ENCODE data around the gene DHRS1.

DHRS1 gene

DNA sequence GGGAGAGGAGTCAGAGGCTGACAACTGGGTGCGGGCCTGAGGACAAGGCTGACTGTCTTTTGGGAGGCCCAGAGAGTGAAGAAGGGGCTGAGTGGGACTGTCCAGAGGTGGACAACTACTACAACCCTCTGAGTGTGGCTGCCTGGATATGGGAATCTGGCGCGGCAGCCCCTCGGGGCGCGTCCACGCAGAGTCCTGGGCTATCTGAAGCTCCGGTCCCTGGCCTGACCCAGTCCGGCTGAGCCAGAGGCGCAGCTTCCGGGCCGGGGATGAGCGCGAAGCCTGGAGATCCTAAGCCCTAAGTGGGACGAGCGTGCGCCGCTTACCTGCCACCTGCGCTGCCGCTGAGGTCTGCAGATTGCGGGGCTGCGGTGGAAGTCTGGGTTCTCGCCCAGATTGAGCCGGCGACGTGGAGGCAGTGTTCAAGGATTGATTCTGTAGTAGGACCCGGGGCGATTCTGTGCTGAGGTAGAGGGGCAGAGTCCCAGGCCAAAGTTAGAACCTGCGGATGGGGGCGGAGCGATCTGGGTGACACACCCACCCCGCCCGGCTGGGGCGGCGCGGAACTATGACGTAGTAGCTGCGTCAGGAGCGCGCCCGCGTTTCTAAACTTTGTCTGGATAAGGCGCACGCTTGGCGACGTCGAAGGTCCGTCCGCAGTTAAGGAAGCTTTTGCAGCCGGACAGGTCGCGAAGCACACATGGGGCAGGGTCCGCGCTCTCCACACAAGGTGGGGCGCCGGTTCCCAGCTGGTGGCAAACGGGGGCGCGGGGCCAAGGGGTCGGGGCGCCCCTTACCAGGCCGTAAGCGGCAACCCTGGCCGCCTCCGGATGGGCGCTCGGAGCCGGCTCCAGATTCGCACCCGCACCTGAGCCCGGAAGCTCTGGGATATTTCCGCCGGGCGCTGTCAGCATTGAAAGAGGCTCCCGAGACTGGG, at the start of gene DHRS1, which contains the start of gene NOP9:
TSS of gene DHRS1 (minus strand) at position 526 of the 937 bp plus-strand sequence. CDS start 674 bp downstream, outside the sequence.
TSS of gene NOP9 (plus strand) at position 596 of the 937 bp plus-strand sequence. CDS start at position 701, 105 bp downstream.
- peak within 1 kb of the TSS; percentile 98 for H3K27ac ChIP-seq
- peak; percentile 57 for DNase-seq (ENCODE audit: low read depth, low spot score)

DNA sequence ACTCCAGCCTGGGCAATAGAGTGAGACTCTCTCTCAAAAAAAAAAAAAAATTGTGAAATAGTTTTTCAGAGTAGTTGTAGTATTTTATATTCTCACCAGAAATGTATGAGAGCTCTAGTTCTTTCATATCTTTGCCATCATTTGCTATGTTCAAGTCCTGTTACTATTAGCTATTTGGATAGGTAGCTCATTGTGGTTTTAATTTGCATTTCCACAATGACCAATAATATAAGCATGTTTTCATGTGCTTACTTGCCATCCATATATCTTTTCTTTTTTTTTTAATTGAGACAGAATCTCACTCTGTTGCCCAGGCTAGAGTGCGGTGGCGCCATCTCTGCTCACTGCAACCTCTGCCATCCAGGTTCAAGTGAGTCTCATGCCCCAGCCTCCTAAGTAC, 48.6 kb upstream of the DHRS1 start:
- no peak overlapping the region for H3K27ac ChIP-seq
- no peak for DNase-seq (ENCODE audit: low read depth, low spot score)

DNA sequence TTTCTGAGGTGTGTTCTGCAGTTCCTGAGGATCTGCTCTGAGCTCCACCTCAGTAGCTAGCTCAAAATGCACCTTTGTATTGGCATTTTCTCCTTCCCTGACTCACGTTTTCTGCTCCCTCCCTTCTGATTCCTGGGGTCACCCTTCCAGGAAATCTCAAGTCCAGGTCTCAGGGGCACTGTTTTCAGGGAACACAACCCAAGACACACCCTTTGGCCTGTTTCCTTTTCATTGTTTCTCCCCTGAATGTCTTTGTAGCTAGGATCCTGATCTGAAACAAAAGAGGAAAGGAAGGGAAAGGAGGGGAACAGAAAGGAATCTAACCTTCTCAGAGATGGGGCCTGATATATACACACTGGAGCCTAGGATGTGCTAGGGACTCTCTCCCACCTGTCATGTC, 47.6 kb upstream of the DHRS1 start:
- no peak overlapping the region for H3K27ac ChIP-seq
- DNase-seq (ENCODE audit: low read depth, low spot score), result no peak

DNA sequence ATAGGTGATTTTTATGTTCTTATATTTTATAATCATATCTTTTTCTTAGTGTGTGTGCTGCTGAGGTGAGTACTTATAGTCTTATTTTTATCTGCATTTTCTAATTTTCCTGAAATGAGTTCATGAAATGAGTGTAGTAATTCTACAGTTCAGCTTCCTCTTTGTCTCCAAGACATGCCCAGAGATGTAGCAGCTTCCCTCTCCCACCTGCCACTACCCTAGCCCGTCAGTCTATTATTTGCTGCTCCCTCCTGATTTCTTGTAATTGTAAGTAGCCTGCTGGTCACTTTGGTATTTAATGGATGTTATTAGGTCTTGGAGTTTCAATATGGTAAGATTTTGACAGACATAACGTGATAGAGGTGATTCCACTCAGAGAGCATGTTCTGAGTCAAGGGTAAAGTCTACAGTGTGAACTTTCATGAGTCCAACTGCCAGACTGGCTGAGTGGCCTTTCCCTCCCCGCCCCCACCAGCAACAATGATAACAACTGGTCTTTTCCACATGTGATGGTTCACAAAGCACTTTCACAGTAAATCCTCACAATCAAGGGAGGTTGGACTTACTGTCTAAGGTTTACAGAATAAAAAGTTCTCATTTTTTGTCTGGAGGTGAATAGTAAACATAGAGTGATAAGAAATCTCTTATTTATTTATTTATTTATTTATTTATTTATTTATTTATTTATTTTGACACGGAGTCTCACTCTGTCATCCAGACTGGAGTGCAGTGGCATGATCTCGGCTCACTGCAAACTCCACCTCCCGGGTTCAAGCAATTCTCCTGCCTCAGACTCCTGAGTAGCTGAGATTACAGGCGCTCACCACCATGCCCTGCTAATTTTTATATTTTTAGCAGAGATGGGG, 44.4 kb upstream of the DHRS1 start:
- DNase-seq (ENCODE audit: low read depth, low spot score), result no peak
- H3K27ac ChIP-seq, result no peak overlapping the region

DNA sequence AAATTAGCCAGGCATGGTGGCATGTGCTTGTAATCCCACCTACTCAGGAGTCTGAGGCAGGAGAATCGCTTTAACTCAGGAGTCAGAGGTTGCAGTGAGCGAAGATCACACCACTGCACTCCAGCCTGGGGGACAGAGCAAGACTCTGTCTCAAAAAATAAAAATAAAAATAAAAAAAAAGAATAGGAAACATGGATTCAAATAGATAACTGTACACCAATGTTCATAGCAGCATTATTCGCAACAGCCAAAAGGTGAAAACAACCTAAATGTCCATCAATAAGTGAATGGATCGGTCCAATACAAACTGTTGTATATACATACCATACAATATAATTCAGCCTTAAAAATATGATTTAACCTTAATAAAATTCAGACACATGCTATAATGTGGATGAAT, 43.3 kb upstream of the DHRS1 start:
- no peak for DNase-seq (ENCODE audit: low read depth, low spot score)
- no peak overlapping the region for H3K27ac ChIP-seq

DNA sequence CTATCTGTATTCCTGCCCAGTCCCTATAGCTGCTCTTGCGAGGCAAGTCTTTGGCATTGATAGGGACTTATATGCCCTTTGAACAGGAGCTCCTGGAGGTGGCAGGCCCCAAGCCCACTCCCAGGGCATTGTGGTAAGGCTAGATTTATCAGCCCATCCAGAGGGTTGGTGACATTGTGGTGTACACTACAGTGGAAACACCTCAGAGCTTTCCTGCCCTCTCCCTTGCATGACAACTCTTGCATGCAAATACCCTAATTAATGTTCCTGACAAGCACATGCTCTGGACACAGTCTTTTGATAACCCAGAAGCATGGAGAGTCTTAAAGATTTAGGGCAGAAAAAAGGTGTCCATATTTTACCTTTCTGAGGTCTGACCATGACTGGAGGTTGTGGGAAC, 41.0 kb upstream of the DHRS1 start:
- DNase-seq (ENCODE audit: low read depth, low spot score), result no peak
- H3K27ac ChIP-seq, result no peak overlapping the region

DNA sequence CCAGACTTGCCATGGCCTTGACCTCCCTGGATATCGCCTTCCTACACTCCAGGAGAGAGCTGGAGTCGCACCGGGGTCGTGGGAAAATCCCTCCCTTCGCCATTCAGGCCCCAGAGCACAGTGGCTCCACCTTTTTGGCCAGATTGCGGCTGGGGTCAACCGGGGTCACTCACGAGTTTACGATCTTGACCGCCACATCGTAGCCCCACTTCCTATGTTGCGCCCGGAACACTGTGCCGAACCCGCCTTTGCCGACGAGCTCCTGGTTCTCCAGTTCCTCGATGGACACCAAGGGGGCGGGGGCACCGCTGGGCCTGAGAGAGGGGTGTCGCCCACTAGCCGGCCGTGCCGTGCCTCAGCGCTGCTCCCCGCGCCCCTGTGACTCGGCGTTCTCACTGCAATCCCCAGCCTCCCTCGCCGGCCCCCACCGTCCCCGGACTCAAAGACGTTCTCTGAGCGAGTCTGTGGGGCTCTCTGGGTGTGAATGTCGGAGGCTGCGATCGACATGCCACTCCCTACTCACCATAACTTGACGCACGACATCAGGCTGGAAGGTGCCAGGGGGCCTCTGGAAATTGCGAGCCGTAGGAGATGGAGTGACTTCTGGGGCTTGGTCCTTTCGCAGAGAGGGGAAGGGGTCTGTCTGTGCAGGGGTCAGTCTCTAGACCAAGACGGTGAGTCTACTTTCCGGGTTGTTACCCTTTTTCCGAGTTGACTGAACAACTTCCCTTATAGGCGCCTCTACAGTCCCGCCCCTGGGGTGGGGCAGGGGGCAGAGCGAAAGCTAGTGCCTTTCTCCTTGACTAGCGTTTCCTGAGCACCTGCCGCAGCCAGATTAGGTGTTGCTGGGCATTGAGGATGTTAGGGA, 39.9 kb upstream of the DHRS1 start, which contains the start of gene RIPK3:
TSS of gene RIPK3 (minus strand) at position 708 of the 868 bp plus-strand sequence. CDS start at position 543, 165 bp downstream.
- no peak for DNase-seq (ENCODE audit: low read depth, low spot score)

DNA sequence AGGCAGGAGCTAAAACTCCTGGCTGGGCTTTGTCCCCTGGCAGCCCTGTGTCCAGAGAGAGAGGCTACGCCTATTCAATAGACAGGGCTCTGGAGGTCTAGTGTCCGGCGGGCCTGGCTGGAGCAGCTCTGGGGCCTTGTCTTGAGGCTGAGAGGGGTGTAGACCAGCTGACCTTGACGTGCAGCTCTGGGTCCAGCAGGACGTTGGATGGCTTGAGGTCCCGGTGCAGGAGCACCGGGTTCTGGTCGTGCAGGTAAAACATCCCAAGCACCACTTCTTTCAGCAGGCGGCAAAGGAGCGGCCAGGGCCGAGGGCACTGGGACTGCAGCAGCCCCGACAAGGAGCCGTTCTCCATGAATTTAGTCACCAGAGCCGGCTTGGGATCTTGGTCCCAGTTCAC, 39.3 kb upstream of the DHRS1 start:
- no peak overlapping the region for H3K27ac ChIP-seq
- DNase-seq (ENCODE audit: low read depth, low spot score), result no peak

More for the DNA sequence above, 39.9 kb upstream of the DHRS1 start, which contains the start of gene RIPK3:
- H3K27ac ChIP-seq, result no peak within 1 kb of the TSS

DNA sequence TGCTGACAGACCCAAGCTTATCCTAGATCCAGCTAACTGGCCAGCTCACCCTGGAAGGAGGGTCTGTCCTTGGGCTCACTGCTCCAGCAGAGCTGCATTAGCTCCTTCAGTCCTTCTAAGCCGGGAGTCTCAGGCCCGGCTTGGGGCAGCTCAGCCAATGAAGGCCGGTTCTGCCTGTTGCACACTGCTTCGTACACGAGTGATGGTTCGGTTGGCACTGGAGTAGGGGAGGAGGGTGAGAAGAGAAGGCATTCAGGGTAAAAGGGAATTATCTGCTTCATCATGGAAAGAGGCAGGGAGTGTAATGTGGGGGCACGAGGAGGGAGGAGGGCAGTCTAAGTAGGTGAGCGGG, 38.2 kb upstream of the DHRS1 start:
- DNase-seq (ENCODE audit: low read depth, low spot score), result no peak
- H3K27ac ChIP-seq, result no peak overlapping the region

DNA sequence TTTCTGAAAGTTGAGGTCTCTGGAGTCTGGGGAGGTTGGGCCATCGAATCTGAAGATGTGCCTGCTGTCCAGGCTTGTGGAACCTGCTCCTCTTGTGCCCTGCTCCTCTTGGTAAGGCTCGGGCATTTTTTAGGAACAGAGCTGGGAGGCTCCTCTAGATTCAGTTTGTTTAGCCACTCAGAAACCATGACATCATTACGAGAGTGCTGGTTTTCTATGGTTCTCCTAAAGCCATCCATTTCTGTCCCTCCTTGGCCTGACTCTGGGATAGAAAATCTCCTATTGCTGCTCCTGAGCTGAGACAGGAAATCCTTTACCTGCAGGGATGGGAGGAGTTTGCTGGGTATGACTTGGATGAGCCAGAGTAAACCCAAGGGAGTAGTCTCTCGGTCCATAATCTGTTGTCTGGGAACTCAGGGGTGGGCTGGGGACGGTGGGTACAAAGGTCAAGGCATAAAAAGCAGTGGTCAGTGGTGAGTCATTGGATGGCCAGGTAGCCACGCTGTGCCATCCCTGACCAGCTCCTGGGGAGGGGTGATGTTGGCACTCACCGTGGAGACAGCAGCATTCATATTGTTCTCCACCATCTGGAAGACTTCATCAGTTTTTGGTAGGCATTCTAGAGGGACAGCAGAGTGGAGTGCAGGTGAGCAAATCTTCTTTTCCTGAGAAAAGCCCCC, 37.7 kb upstream of the DHRS1 start:
- no peak for DNase-seq (ENCODE audit: low read depth, low spot score)
- no peak overlapping the region for H3K27ac ChIP-seq

DNA sequence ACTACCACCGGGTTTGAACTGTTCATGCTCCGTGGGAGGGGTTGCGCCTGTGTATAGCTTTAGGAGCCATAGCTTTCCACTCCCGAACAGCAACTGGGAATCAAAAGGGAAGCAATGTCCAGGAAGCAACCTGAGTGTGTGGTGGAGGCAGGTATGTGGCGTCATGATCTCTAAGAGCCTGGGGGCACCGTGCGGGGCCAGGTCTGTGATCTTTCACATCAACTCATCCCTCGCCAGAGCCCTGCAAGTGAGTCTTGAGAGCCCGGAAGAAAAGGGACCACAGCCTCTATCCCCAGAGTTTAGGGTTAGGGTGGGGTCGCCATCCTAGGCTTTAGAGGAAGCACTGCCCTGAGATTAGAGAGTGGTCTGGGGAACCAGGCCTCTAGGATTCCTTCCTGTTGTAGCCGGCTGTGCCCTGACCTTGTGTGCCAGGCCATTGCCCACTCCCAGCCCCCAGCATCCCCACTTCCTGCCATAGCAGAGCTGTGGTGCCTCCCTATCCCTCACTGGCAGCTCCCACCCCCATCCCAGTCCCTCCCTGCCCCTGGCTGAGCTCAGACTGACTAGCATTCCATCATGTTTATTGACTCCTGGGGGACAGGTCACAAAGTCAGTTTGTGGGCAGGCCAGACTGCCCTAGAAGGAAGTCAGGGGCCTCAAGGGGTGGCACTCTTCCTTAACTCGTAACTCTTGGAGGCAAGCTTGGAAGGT, 36.0 kb upstream of the DHRS1 start:
- no peak for DNase-seq (ENCODE audit: low read depth, low spot score)
- H3K27ac ChIP-seq, result no peak overlapping the region

DNA sequence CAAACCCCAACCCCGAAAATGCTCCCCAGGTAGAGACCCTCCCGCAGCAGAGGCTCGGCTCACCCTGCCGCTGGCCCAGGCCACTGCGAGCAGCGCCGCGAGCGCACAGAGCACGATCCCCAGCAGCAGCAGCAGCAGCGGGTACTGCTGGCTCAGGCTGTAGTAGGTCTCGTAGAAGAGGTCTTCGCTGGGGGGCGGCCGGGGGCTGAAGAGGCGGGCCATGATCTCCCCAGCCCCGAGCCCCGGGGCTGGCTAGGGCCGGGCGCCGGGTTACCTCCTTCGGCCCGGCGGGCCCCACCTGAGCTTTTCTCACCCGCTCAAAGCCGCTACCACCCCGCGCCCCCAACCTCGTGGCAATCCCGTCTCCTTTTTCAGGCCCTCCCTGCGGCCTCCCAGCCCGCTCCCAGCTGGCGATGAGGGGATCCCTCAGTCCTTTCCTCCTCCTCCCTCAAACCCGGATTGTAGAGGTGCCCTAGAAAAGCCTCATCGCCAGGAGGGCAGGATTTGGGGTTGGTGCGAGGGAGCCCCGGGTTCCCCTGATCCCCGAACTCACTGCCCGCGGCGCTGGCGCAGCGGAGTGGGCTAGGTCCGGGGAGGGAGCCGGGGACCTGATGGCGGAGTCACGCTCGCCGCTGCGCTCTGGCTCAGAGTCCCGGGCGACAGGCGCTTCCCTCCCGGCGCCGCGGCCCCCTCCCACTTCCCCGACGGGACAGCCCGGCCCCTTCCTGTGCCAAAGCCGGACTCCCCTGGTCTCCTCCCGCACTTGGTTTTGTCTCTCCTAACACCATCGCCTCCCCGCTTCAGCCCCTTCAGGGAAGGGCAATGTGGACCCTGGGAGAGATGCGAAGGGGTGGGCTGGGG, 35.1 kb upstream of the DHRS1 start, which contains the start of gene ADCY4:
TSS of gene ADCY4 (minus strand) at position 641 of the 861 bp plus-strand sequence. CDS start at position 222, 419 bp downstream.
- H3K27ac ChIP-seq, result peak within 1 kb of the TSS; percentile 25
- DNase-seq (ENCODE audit: low read depth, low spot score), result no peak

DNA sequence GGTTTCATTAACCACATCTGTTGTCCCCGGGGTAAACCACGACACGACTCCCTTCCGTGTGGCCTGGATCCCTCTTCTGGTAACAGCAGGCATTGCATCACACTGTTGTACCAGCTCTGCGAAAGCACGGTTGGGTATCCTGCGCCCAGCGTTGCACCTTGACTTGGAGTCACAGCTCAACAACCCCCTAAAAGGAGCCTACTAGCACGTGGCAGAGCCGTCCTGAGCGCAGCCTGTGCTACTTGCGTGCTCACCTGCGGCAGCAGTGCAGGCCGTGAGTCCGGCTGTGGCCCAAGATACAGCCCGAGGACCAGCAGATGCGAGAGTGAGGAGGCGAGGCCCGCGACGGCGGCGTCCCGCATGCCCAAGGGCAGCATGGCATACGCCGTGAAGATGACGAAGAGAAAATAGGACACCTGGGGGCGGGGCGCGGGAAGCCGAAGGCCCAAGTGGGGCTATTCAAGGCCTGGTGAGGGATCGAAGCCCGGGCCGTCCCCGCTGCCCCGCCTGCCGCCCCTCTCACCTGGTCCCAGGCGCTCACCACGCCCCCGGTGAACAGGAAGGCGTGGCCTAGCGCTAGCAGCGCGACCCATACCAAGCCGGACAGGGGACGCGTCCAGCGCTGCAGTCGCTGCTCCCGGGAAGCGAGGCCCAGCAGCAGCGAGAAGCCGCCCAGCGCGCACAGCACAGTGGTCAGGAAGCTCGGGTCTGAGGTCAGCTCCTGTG, 32.9 kb upstream of the DHRS1 start:
- H3K27ac ChIP-seq, result no peak overlapping the region
- DNase-seq (ENCODE audit: low read depth, low spot score), result no peak

DNA sequence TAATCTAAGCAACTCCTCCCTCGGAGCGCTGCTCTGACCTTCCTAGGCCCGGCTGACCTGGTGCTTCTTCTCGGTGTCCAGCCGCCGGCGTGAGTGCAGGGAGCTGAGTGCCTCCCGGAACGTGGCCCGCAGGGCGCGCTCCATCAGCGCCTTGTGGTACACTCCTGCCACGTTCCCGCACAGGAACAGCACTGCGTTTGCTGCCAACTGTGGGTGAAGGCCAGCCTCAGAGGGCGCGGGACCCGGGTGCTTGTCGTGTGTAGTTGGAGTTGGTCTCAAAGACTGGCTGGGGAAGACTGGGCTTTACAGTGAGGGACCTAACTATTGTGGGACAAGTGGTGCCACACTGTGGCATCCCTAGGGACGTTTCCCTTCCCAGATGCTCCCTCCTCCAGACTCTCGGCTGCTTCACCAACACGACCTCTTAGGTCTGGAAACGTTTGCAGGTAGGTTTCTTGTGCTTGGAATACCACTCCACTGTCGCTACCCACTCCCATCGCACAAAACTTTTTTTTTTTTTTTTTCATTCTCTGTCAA, 32.2 kb upstream of the DHRS1 start:
- H3K27ac ChIP-seq, result no peak overlapping the region
- DNase-seq (ENCODE audit: low read depth, low spot score), result no peak

DNA sequence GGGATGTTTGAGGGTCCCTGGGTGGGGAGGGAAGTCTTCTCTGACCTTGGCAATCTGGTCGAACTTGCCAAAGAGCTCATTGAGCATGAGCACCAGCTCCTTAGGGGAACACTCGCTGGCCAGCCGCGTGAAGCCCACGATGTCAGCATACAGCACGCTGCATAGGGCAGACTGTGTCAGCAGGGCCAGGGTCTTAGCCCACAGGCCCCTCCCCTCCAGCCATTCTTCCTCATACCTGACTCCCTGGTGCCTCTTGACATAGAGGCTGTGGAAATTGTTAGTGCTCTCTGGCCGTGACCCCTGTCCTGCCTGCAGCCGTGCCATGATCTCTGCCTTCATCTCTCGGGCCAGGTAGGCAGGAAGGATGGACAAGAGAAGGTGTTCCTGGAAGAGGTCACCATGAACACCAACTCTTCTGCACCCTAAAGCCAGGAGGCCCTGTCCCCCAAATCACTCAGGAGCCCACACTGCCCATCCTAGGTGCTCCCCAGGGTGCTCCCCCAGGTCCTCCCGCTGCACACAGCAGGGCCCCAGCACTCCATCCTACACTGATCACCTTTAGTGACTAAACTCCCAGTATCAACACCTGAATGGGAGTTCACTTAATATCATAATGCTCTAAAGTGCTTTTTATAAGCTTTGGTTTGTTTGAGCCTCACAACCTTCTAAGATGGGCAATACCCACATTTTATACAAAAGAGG, 31.5 kb upstream of the DHRS1 start:
- DNase-seq (ENCODE audit: low read depth, low spot score), result no peak
- H3K27ac ChIP-seq, result no peak overlapping the region

DNA sequence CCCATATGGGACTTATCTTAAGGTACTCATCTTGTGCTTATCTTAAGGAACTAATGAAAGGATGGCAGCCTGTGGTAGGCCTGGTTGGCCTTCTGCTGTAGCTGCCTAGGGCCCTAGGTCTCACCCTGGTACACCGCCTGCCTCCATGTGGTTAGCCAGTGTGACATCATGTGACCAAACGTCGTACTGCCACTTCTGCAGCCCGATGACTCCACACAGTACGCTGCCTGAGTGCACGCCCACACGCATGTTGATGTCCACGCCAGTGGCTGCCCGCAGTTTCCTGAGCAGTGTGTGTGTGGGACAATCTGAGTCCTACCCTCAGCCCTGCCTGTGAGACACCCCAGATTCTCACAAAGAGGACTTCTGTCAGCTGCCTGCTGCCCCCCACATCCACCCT, 30.2 kb upstream of the DHRS1 start:
- no peak for DNase-seq (ENCODE audit: low read depth, low spot score)
- no peak overlapping the region for H3K27ac ChIP-seq
